ENCODE data around the gene SPTBN1. TPM values are rescaled to one million over a fixed set of nuclear protein-coding genes. Genes with fewer than 3 reads are reported as not detected.

SPTBN1 gene
- total RNA-seq, 1 experiment from 2014 or later, result 204 TPM

DNA sequence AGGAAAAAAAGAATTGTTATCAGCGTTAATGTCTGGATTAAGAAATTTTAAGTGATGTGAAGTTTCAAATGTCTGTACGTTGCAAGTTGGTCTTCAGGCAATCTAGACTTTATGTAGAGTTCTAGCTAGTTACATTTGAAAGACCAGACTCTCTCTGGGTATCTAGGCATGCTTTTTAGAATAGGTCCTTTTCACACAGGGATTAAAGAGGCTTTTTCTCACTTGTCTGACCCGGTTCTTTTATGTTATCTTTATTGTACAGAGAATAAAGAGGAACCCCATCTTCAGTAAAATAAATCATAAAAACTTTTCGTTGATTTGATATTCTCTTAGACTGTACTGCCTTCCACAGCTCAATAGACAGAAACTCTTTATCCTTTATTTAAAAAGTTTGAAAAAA, 258.9 kb downstream of the SPTBN1 start:
- no peaks in the 10 kb centered on the region for H3K4me1 Mint-ChIP-seq
- H3K36me3 Mint-ChIP-seq, result no peaks in the 10 kb centered on the region
- H3K9me3 Mint-ChIP-seq, result no peaks in the 10 kb centered on the region
- ATAC-seq (no peak), DNase-seq (ENCODE audit: low spot score) (no peak)
- no peak overlapping the region for H3K4me3 Mint-ChIP-seq
- H3K27me3 Mint-ChIP-seq (ENCODE audit: low read depth), result peaks cover 15% of the 10 kb centered on the region
- H3K27ac Mint-ChIP-seq, result no peak overlapping the region
- POLR2A ChIA-PET, result no interaction called here
- CTCF ChIA-PET, result no interaction called here
- no peak for TF ChIP-seq ZSCAN18 (CRISPR knock-in tag; IDR thresholded peaks at IDR 0.05)
- TF ChIP-seq OVOL2 (CRISPR knock-in tag; IDR thresholded peaks at IDR 0.05; ENCODE audit: borderline replicate concordance), result no peak
- no peak for TF ChIP-seq USF2 (CRISPR knock-in tag; IDR thresholded peaks at IDR 0.05)
- no peak for TF ChIP-seq GABPB1 (CRISPR knock-in tag; IDR thresholded peaks at IDR 0.05)
- TF ChIP-seq AR (CRISPR knock-in tag; IDR thresholded peaks at IDR 0.05), result no peak
- TF ChIP-seq, protein P1, sequence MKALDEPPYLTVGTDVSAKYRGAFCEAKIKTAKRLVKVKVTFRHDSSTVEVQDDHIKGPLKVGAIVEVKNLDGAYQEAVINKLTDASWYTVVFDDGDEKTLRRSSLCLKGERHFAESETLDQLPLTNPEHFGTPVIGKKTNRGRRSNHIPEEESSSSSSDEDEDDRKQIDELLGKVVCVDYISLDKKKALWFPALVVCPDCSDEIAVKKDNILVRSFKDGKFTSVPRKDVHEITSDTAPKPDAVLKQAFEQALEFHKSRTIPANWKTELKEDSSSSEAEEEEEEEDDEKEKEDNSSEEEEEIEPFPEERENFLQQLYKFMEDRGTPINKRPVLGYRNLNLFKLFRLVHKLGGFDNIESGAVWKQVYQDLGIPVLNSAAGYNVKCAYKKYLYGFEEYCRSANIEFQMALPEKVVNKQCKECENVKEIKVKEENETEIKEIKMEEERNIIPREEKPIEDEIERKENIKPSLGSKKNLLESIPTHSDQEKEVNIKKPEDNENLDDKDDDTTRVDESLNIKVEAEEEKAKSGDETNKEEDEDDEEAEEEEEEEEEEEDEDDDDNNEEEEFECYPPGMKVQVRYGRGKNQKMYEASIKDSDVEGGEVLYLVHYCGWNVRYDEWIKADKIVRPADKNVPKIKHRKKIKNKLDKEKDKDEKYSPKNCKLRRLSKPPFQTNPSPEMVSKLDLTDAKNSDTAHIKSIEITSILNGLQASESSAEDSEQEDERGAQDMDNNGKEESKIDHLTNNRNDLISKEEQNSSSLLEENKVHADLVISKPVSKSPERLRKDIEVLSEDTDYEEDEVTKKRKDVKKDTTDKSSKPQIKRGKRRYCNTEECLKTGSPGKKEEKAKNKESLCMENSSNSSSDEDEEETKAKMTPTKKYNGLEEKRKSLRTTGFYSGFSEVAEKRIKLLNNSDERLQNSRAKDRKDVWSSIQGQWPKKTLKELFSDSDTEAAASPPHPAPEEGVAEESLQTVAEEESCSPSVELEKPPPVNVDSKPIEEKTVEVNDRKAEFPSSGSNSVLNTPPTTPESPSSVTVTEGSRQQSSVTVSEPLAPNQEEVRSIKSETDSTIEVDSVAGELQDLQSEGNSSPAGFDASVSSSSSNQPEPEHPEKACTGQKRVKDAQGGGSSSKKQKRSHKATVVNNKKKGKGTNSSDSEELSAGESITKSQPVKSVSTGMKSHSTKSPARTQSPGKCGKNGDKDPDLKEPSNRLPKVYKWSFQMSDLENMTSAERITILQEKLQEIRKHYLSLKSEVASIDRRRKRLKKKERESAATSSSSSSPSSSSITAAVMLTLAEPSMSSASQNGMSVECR (CRISPR knock-in tag; IDR thresholded peaks at IDR 0.05; ENCODE audit: borderline replicate concordance), result no peak
- TF ChIP-seq FOXP1 (CRISPR knock-in tag; IDR thresholded peaks at IDR 0.05; ENCODE audit: borderline replicate concordance), result no peak
- TF ChIP-seq ZBTB43 (CRISPR knock-in tag; IDR thresholded peaks at IDR 0.05), result no peak
- no peak for TF ChIP-seq TP53 (CRISPR knock-in tag; IDR thresholded peaks at IDR 0.05)

DNA sequence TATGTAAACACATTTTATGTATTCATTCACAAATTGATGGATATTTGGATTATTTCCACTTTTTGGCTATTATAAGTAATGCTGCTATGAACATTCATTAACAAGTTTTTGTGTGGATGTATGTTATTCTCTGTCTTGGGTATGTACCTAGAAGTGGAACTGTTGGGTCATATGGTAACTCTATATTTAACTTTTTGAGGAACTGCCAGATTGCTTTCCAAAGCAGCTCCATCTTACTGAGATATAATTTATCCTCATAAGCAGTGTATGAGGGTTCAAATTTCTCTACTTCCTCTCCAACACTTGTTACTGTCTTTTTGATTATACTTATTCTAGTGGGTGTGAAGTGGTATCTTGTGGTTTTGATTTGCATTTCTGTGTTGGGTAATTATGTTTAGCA, 260.2 kb downstream of the SPTBN1 start:
- CTCF ChIA-PET, result no interaction called here
- Mint-ChIP-seq H3K27me3 (ENCODE audit: low read depth) (peaks cover 20% of the 10 kb centered on the region), H3K27ac (no peak overlapping the region), H3K4me3 (no peak overlapping the region), H3K36me3 (no peaks in the 10 kb centered on the region), H3K9me3 (no peaks in the 10 kb centered on the region), H3K4me1 (no peaks in the 10 kb centered on the region)
- POLR2A ChIA-PET, result no interaction called here
- no peak for ATAC-seq
- TF ChIP-seq CTCF (IDR thresholded peaks at IDR 0.05) (no peak), TCF7 (CRISPR knock-in tag; IDR thresholded peaks at IDR 0.05; ENCODE audit: low read depth) (no peak), ELF4 (CRISPR knock-in tag; IDR thresholded peaks at IDR 0.05; ENCODE audit: low read depth) (no peak), ZNF532 (CRISPR knock-in tag; IDR thresholded peaks at IDR 0.05; ENCODE audit: borderline replicate concordance) (no peak)
- no peak for DNase-seq (ENCODE audit: low spot score)

Data from WTC11 (cell line).